OCI-LY1 (cell line): ENCODE data around the gene ANKIB1.

Experiments
- CTCF ChIP-seq: fragments of 200-600 bp; sonication (generic), shearing (Covaris generic); IDR thresholded peaks from 2 replicates; pipeline ENCODE4 v1.5.1; 2017; ENCODE audit warnings: mild to moderate bottlenecking, antibody characterized with exemption, low read length, moderate library complexity, mixed read lengths
- EZH2 ChIP-seq: fragments of 200-600 bp; sonication (generic), shearing (Covaris generic); IDR thresholded peaks from 2 replicates; pipeline ENCODE4 v1.8.0; 2017; ENCODE audit warnings: borderline replicate concordance, mixed run types, mild to moderate bottlenecking, antibody characterized with exemption, low read length, moderate library complexity, mixed read lengths

- TF ChIP-seq CTCF = no peak
- TF ChIP-seq EZH2 = no peak
Measured at GRCh38 chr7:92402920-92403759, 157.4 kb downstream of the ANKIB1 start.
